ENCODE data around the gene CHCHD3. TPM values are rescaled to one million over a fixed set of nuclear protein-coding genes. Genes with fewer than 3 reads are reported as not detected.

The CHCHD3 gene
- total RNA-seq, 1 experiment from 2014 or later = 149 TPM

DNA sequence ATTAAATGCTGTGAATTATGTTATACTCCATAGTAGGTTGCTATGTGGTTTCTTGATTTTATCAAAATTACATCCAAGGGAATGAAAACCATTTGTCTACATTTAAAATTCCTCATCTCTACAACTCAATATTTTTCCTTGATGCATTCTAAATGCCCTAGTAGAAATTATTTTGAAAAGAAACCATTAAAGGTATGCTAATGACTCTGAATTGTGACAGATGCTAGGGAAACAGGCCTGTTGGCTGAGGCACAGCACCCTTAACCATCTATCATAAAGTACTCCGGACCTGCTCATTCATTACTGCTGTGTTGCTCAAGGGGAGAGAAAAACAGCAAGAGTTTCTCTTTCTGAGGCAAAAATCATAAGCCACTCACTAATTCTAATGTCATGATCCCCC lies 131.2 kb downstream of the CHCHD3 start:
- CTCF ChIA-PET = no interaction called here
- Histone ChIP-seq H2AFZ (ENCODE audit: low read length) (no peak overlapping the region), H3K79me2 (ENCODE audit: low read length) (no peaks in the 10 kb centered on the region), H3K4me3 (ENCODE audit: low read length) (no peak overlapping the region), H4K20me1 (ENCODE audit: low read length) (no peaks in the 10 kb centered on the region), H3K27me3 (ENCODE audit: low read length) (no peaks in the 10 kb centered on the region), H3K4me2 (ENCODE audit: low read length) (no peak overlapping the region), H3K9me3 (ENCODE audit: low read length) (no peaks in the 10 kb centered on the region), H3K36me3 (ENCODE audit: low read depth, low read length) (no peaks in the 10 kb centered on the region), H3K27ac (ENCODE audit: low read length) (no peak overlapping the region), H3F3A (ENCODE audit: low read length, unreplicated experiment) (no peaks in the 10 kb centered on the region), H3K4me1 (ENCODE audit: insufficient read depth, low read length) (no peaks in the 10 kb centered on the region), H3K9ac (ENCODE audit: low read length) (no peak overlapping the region), H3K9me2 (replicated peaks; ENCODE audit: low read length) (no peaks in the 10 kb centered on the region)
- intact Hi-C loops (cut with micrococcal nuclease) = no loop called here
- TF ChIP-seq EZH2 (IDR thresholded peaks at IDR 0.05; ENCODE audit: low read length, unreplicated experiment) (no peak), EZH2phosphoT487 (IDR thresholded peaks at IDR 0.05; ENCODE audit: borderline replicate concordance, low read length) (no peak)
- TF ChIP-seq, protein P1, sequence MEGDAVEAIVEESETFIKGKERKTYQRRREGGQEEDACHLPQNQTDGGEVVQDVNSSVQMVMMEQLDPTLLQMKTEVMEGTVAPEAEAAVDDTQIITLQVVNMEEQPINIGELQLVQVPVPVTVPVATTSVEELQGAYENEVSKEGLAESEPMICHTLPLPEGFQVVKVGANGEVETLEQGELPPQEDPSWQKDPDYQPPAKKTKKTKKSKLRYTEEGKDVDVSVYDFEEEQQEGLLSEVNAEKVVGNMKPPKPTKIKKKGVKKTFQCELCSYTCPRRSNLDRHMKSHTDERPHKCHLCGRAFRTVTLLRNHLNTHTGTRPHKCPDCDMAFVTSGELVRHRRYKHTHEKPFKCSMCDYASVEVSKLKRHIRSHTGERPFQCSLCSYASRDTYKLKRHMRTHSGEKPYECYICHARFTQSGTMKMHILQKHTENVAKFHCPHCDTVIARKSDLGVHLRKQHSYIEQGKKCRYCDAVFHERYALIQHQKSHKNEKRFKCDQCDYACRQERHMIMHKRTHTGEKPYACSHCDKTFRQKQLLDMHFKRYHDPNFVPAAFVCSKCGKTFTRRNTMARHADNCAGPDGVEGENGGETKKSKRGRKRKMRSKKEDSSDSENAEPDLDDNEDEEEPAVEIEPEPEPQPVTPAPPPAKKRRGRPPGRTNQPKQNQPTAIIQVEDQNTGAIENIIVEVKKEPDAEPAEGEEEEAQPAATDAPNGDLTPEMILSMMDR (conservative IDR thresholded peaks at IDR 0.05; ENCODE audit: low read depth, low read length) = no peak
- POLR2A ChIA-PET (ENCODE audit: unreplicated experiment) = no interaction called here
- ATAC-seq = no peak
- no peak for DNase-seq
- no TSS peak for BruUV-seq (replicated peaks)

DNA sequence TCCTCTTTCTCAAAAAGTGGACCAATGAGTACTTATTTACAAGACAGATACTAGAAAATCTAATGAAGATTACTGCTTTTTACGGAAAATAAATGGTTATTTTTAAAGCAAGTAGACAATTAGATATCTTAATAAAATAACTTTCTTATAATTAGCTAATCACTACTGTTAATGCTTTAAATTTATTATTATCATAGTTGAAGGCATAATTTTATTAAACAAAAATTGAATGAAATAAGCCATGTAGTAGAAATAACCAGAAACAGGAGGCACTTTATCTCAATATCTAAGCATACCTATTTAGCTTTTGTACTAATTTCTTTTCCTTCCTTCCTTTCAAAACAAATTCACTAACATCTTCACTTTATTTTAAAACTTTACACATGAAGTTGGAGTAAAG lies 134.9 kb downstream of the CHCHD3 start:
- Histone ChIP-seq H3K9me2 (replicated peaks; ENCODE audit: low read length) (no peaks in the 10 kb centered on the region), H3K27ac (ENCODE audit: low read length) (no peak overlapping the region), H3K9ac (ENCODE audit: low read length) (no peak overlapping the region), H3K4me2 (ENCODE audit: low read length) (no peak overlapping the region), H3K4me3 (ENCODE audit: low read length) (no peak overlapping the region), H3F3A (ENCODE audit: low read length, unreplicated experiment) (no peaks in the 10 kb centered on the region), H4K20me1 (ENCODE audit: low read length) (no peaks in the 10 kb centered on the region), H3K9me3 (ENCODE audit: low read length) (no peaks in the 10 kb centered on the region), H3K4me1 (ENCODE audit: insufficient read depth, low read length) (no peaks in the 10 kb centered on the region), H3K79me2 (ENCODE audit: low read length) (no peaks in the 10 kb centered on the region), H3K36me3 (ENCODE audit: low read depth, low read length) (no peaks in the 10 kb centered on the region), H2AFZ (ENCODE audit: low read length) (no peak overlapping the region), H3K27me3 (ENCODE audit: low read length) (no peaks in the 10 kb centered on the region)
- no TSS peak for BruUV-seq (replicated peaks)
- DNase-seq (no peak), ATAC-seq (no peak)
- ChIA-PET POLR2A (ENCODE audit: unreplicated experiment) (no interaction called here), CTCF (no interaction called here)
- intact Hi-C loops (cut with micrococcal nuclease) = no loop called here
- TF ChIP-seq EZH2 (IDR thresholded peaks at IDR 0.05; ENCODE audit: low read length, unreplicated experiment) (no peak), EZH2phosphoT487 (IDR thresholded peaks at IDR 0.05; ENCODE audit: borderline replicate concordance, low read length) (no peak)
- TF ChIP-seq, protein P1 (conservative IDR thresholded peaks at IDR 0.05; ENCODE audit: low read depth, low read length) = no peak

DNA sequence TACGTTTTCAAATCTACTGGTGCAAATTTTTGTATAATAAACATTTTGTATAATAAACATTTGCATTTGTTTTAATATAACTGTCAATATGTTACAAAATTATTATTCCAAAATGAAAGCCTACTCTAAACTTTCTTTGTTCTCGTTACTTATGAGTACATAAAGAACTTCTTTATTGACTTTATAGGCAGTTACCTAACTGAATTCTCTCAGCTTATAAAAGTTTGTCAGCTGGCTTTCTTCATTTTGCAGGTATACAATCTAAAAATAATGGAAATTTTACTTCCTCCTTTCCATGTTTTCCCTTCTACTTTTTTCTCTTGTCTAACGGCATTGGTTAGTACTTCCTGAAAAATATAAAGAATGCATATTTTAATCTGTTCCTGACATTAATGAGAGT lies 137.1 kb downstream of the CHCHD3 start:
- Histone ChIP-seq H4K20me1 (ENCODE audit: low read length) (no peaks in the 10 kb centered on the region), H3K9me2 (replicated peaks; ENCODE audit: low read length) (no peaks in the 10 kb centered on the region), H3K9me3 (ENCODE audit: low read length) (no peaks in the 10 kb centered on the region), H3K4me2 (ENCODE audit: low read length) (no peak overlapping the region), H3K79me2 (ENCODE audit: low read length) (no peaks in the 10 kb centered on the region), H2AFZ (ENCODE audit: low read length) (no peak overlapping the region), H3K27ac (ENCODE audit: low read length) (no peak overlapping the region), H3K27me3 (ENCODE audit: low read length) (no peaks in the 10 kb centered on the region), H3K36me3 (ENCODE audit: low read depth, low read length) (no peaks in the 10 kb centered on the region), H3K4me3 (ENCODE audit: low read length) (no peak overlapping the region), H3F3A (ENCODE audit: low read length, unreplicated experiment) (no peaks in the 10 kb centered on the region), H3K9ac (ENCODE audit: low read length) (no peak overlapping the region), H3K4me1 (ENCODE audit: insufficient read depth, low read length) (no peaks in the 10 kb centered on the region)
- BruUV-seq (replicated peaks) = no TSS peak
- no peak for TF ChIP-seq EZH2 (IDR thresholded peaks at IDR 0.05; ENCODE audit: low read length, unreplicated experiment)
- TF ChIP-seq EZH2phosphoT487 (IDR thresholded peaks at IDR 0.05; ENCODE audit: borderline replicate concordance, low read length) = no peak
- TF ChIP-seq, protein P1 (conservative IDR thresholded peaks at IDR 0.05; ENCODE audit: low read depth, low read length) = no peak
- CTCF ChIA-PET = interaction anchor here (0.6 kb wide), 1 partner anchor 488 kb away, joined by 4 read pairs; no protein-coding TSS in a partner anchor
- DNase-seq (no peak), ATAC-seq (no peak)
- POLR2A ChIA-PET (ENCODE audit: unreplicated experiment) = no interaction called here
- intact Hi-C loops (cut with micrococcal nuclease) = no loop called here
